ENCODE data around the gene SLC19A1.

Gene SLC19A1

DNA sequence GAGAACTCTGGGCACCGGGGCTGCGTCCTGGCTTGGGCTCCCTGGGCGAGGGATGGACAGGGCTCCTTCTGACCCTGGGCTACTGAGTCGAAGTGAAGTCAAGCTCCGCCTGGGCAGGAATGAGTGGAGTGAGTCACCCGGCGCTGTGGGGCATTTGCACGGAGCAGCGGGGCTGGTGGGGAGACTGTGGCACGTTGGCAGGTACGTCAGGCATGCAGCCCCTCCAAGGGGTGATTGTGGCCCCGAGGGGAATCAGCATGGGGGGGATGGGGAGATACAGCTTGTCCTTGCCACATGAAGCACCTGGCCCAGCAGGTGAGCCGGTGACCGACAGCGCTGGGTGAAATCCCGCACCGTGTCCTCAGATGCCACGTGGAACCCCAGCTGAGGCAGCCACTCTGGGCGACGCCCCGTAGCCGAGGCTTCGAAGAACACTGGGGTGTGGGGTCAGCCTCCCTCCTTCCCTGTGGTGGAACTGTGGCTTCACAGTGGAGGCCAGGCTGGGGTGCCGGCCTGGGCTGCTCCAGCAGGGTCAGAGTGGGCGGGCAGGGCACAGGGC, 74.9 kb downstream of the SLC19A1 start:
- H3K4me3 ChIP-seq (ENCODE audit: low read depth, low read length) = no peak overlapping the region
- TF ChIP-seq CTCF (IDR thresholded peaks at IDR 0.05; ENCODE audit: low read depth, low read length) = no peak

- no peak overlapping the region for H3K4me3 ChIP-seq (ENCODE audit: low read depth, low read length)
- no peak for TF ChIP-seq CTCF (IDR thresholded peaks at IDR 0.05; ENCODE audit: low read depth, low read length)
Observed at GRCh38 chr21:45466330-45467220, 75.7 kb downstream of the SLC19A1 start.

DNA sequence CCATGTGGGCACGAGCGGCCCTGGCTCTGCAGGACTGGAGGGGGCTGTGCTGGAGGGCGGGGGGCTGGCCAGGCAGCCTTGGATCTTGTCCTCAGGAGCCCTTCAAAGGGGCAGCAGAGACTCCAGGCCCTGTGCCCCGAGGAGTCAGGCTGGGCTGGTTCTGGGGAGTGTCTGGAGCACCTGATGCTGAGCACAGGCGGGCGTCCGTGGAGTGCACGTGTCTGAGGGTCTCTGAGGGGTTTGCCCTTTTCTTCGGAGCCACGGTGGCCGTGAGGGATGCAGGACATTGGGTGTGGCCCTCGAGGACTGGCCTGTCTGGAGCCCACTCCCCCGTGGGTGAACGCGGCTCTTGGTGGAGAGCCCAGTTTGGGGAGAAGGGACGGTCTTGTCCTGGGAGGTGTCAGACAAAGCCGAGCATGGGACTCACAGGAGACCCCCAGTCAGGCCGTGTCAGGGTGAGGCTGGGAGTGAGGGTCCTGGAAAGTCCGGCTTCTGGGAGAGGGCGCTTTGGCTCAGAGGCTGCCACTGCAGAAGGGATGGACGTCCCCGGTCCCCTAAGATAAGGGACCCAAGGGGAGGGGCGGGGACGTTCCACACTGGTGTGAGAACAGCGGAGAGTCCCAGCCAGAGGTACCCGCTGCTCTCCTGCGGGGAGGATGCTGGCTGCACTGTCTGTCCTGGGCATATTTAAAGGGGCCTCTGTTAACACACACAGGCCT, 76.5 kb downstream of the SLC19A1 start:
- no peak overlapping the region for H3K4me3 ChIP-seq (ENCODE audit: low read depth, low read length)
- TF ChIP-seq CTCF (IDR thresholded peaks at IDR 0.05; ENCODE audit: low read depth, low read length) = no peak

DNA sequence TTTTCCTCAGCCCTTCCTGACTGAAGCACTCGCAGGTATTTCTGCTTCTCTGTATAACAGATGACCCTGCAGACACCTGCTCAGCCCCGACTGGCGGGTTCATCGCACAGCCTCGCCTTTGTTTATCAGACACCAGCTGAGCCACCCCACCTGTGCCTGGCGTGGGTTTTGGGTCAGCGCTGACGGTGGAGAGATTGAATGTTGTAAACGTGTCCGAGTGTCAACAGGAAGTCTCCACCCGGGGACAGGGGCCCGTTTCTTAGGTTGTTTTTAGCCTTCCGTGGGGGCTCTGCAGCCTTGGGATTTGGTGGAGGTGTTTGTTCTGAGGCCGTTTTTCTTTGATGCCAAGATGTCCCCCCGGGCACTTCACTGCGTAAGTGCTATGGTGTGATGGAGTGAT, 77.1 kb downstream of the SLC19A1 start:
- no peak overlapping the region for H3K4me3 ChIP-seq (ENCODE audit: low read depth, low read length)
- no peak for TF ChIP-seq CTCF (IDR thresholded peaks at IDR 0.05; ENCODE audit: low read depth, low read length)

GRCh38 chr21:45464309-45464708, 77.9 kb downstream of the SLC19A1 start:
- no peak for TF ChIP-seq CTCF (IDR thresholded peaks at IDR 0.05; ENCODE audit: low read depth, low read length)
- H3K4me3 ChIP-seq (ENCODE audit: low read depth, low read length) = no peak overlapping the region

- no peak for TF ChIP-seq CTCF (IDR thresholded peaks at IDR 0.05; ENCODE audit: low read depth, low read length)
Observed at GRCh38 chr21:45463871-45464270, 78.4 kb downstream of the SLC19A1 start.

More at GRCh38 chr21:45463871-45464270, 78.4 kb downstream of the SLC19A1 start:
- no peak overlapping the region for H3K4me3 ChIP-seq (ENCODE audit: low read depth, low read length)

All from WI38 (cell line).